Retina (tissue), 1 donor: ENCODE results near the gene NTF3.
A peak's percentile ranks its signal among the peaks of the same experiment; 100 is the strongest.
"Not testable (repeated sequence)": the region's sequence is repeated elsewhere in the genome, so short reads cannot be mapped to it uniquely, and the experiment has no call there.

Source experiments
- DNase-seq: peaks from one replicate; pipeline ENCODE4 v3.0.0-alpha.2; 2016

NTF3 gene

GRCh38 chr12:5514016-5514415 is 82.1 kb downstream of the NTF3 start:
- no peak for DNase-seq

- no peak for DNase-seq
These were observed 82.6 kb downstream of the NTF3 start for GRCh38 chr12:5514545-5514944.

DNA sequence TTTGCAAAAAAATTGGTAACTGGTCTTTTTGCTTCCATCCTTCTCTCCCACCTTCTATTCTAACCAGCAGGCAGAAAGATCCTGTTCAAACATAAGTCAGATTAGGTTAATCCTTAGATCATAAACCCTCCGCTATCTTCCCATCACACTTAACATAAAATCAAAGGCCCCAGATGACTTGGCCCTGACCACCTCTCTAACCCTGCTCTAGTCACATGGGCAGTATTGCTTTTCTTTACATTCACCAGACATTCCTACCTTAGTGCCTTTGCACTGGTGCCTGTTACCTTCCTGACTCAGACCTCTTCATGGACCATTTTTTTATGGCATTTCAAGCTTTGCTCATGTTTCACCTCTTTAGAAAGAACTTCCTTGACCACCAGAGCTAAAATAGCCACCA is 83.5 kb downstream of the NTF3 start:
- DNase-seq, result no peak

GRCh38 chr12:5516371-5517241 is 84.7 kb downstream of the NTF3 start:
- DNase-seq, result peak; percentile 48

GRCh38 chr12:5518584-5519365 is 86.9 kb downstream of the NTF3 start:
- DNase-seq, result no peak

DNA sequence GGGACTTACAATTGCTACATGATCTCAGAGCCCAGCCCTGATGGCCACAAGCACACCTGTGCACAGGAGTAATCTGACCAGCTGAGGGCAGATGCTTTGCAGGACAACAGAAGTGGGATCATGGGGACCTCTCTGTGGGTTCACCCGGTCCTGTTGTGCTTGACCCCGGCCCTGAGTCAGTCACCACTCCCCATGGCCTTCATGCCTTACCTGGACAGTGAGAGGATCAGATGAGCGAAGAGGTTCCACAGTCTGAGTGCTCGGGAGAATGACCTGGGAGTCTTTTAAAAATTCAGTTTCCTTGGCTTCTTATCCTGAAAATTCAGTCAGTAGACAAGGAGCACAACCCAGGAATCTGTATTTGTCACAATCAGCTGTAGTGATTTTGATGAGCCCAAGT is 88.1 kb downstream of the NTF3 start:
- no peak for DNase-seq

DNA sequence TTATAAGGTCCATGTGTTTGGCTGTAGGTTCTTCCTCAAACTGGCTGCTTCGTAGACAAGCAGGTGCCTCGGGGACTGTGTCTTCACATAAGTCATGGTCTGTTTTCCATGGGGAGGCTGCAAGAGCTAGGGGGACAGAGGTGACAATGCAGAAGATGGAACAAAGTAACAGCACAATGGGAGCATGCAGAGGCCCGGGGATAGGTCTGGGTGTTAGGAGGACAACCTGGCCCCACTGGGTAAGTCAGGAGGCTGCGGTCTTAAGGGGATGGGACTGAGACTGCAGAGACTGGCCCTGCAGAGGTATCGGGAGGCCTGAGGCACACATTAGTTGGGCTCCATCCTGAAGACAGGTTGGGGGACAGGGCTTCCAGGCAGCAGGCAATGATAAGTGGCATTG is 88.9 kb downstream of the NTF3 start:
- DNase-seq, result no peak

DNA sequence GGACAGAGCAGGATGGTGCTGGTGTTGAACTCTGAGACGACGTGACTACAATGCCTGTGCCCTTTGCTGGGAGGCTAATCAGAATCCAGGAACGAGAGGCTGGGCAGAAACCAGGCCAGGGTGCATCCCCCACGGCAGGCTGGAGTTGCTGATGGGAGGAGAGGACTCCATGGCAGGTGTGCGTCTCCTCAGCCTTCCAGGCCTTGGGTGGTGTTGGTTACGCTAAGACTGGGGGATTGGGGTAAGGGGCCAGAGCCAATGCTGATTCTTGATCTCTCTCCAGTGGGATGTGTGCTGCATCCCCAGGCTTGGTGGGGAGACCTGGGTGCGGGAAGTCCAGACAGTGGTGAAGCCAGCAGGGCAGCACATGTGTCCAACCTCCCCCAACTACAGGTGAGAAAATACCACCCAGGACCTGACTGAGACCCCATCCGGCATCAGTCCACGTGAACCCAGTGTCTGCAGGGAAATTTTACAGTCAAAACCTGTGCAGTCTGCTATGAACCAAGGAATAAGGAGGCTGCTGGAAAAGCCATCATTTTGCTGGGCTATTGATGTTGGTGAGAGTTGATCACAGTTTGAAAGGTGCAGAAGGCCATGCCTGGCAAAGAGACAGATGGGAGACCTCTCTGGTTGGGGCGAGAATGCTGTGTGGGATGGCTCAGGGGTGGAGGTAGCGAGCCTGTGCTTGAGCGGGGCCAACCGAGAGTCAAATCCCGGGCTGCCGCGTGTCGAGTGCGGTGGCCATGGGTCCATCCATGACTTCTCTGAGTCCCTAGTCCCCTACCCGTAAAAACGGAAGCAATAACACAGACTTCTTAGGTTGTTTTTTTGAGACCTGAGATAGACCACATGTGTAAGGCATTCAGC is 89.8 kb downstream of the NTF3 start:
- DNase-seq, result no peak

DNA sequence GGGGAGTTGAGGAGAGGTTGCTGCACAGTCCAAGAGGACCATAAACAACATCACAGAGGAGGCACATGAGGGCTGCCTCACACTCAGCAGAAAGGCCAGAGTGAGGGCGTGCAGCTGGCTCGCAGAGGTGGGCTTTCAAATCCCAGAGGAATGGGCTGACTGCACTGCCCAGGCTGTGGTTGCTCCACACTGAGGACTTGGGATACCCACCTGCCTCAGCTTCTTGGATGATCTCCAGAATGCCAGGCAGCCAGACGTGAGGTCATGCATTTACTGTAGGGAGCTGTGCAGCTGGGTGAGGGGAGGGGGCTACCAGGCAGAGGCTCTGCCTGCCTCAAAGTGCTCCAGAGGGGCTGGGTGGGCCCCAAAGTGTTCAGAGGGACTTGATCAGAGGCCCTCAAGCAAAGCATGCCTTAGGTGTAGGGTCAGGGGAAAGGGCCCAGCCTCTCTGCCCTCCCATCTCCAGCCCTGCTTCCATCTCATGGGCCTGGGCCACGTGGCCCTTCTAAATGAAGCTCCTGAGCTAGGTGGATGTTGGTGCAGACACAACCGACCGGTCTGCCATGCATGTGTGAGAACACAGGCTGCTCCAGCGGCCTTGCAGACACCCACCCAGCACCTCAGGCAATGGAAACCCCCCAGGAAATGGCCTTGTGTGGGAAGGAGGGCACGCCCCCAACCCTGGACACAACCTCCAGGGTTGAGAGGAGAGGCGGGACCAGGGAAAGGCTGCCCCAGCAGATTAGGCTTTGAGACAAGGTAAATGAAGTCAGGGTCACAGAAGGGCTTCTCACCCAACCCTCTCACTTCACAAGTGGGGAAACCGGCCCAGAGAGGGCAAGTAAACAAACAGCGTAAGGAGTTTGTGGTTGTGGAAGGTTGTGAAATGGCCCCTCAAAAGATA is 90.8 kb downstream of the NTF3 start:
- no peak for DNase-seq

DNA sequence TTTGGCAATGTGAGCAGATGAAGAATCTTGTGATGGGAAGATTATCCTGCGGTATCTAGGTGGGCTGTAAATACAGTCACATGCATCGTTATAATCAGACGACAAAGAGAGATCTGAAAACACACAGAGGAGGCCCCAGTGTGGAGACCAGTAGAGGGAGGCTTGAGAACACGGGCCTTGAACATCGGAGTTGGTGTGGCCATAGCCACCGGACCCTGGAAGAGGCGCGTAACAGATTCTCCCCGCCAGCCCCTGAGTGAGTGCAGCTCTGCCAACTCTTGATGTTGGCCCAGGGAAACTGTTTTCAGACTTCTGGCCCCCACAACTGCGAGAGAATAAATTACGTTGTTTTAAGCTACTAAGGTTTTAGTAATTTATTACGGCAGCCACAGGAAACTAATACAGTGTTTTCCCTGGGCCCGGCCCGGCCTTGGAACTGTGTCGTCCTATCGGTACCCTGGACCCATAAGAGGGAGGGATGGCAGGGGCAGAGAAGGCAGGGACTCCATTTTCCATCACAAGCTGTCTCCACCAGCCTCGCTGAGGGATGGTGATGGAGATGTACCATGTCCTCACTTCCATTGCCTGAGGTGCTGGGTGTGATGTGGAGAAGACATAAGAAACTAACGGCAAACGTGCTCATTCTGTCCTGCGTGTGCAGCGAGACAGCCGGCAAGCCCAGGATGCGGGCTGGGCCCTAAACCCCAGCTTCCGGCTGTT is 91.6 kb downstream of the NTF3 start:
- no peak for DNase-seq

DNA sequence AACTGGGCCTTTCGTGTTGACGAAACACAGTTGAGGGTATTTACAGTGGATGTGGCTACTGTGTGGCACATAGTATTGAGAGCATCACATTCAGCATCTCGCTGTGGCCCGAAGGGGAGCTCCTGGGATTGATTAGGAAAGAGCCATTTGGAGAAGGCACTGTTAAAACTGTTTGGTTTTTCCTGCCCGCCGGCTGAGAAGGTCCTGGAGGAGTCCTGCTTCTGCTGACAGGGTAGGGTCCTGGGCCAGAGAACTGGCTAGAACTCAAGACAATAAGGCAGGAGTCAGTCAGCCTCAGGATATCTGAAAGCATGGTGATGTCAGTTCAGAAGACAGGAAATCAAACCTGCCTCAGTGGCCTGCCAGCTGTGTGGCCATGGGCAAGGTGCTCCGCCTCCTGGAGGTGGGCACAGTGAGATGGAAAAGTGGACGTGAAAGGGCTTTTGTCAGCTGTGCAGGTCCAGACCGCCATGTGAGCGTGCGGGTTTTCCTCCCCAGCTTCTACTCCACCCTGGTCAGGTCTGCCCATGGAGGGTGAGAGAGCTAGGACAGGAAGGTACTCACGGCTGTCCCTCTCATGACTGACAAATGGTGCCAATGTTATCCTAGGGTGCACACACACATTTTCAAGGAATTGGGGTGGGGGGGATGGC is 92.3 kb downstream of the NTF3 start:
- DNase-seq, result no peak

- DNase-seq, result no peak
These were observed 93.0 kb downstream of the NTF3 start for GRCh38 chr12:5524769-5525436.

DNA sequence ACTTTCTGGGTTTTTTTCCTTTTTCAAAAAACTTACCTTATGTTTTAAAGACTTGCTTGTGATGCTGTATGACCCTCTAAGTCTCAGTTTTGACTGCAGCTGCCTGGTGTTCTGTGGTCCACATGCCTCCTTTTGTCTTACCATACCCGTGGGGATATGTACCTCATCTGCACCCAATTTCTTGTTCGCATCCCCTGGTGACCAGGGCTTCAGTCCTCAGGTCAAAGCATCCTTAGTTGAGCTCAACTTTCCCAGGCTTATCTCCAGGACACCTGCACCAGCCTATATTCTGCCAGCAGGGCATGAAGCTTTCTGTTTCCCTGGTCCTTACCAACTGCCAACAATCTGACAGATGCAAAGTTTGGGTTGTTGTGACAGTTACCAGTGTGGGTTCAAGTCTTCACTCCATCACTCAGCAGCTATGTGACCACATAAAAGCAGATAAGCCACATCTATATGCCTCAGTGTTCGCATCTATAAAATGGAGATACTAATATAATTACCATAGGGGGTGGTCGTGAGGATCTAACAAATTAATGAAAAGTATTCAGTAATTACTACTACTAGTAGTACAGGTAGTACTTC is 94.0 kb downstream of the NTF3 start:
- no peak for DNase-seq

GRCh38 chr12:5533368-5533767 is 101.5 kb downstream of the NTF3 start:
- DNase-seq, result no peak

DNA sequence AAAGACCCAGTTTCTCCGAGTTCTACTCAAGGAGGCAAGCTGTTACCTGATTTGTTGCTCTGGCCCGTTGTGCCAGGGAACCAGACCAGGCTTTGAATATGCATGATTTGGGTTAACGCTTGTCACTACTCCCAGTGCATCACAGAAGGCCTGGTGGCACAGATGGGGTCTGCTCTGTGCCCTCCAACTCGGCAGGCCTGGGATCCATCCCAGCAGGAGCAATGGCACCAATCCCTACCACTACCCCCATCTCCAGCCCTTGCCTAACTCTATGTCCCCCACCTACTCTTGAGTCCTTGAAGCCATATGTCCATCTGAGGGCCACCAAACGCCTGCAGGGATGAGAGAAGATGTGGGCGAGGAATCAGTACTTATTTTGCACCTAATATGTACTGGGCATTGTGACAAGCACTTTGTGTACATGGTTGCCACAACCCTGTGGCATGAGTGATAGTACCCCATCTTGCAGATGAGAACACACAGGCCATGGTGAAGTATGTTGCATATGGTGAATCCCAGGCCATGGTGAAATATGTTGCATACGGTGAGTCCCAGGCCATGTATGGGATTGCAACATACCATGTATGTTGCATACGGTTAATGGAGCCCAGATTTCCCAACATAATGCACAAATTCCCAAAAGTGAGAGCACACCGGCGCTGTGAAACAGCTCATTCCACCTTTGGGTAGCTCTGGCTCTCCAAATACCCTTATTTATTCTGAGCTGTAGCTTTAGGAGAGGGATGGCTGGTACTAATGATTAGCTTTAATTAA is 102.7 kb downstream of the NTF3 start:
- DNase-seq, result no peak

GRCh38 chr12:5535541-5535940 is 103.6 kb downstream of the NTF3 start:
- DNase-seq, result no peak

- DNase-seq, result not testable (repeated sequence)
These were observed 105.2 kb downstream of the NTF3 start for GRCh38 chr12:5537026-5537615.

- DNase-seq, result no peak
These were observed 105.9 kb downstream of the NTF3 start for GRCh38 chr12:5537771-5538170.
